ENCODE results near the gene FRAT2.

The FRAT2 gene

DNA sequence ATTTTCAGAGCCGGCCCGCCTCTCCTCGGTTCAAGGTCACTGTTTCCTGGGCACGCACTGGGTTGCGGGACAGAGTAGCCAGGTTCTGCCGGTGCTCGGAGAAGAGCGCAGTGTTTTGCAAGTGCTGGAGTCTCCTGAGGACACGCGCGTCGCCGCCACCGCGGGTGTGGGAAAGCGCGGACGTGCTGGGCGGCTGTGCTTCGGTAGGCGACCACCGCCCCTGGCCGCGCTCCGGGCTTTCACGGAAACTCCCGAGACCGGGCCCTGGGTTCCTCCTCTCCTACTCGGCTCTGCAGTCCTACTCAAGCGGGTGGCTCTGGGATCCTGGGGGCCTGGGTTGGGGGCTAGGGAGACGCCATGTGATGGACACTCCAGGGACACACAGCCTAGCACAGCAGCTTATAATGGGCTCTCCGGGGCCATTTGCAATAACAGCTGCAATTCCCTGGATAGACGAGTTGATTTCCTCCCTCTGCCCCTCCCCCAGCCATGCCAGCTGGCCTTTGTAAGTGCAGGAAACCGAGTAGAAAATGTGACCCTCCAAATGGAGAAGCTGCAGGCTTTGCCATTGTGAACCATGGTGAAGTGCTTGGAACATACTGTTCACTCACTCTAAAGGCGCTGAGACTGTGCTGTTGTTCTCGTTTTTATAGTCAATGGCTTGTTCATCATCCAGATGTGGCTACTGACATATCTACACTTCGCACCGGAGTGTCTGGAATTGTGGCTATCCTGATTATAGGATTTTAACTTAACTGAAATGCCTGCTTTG lies 13.3 kb downstream of the FRAT2 start:
- no peak overlapping the region for H3K27ac ChIP-seq (ENCODE audit: low read depth, low read length)
- peak overlapping the region; percentile 45 for H3K9ac ChIP-seq (ENCODE audit: low read depth, low read length)
- peaks cover 22% of the 10 kb centered on the region for H3K4me1 ChIP-seq (ENCODE audit: insufficient read depth, low read length)
- 46% methylated on average over 38 of the region's 38 CpGs for WGBS
- H3K9me3 ChIP-seq (ENCODE audit: insufficient read depth, low read depth, low read length), result no peaks in the 10 kb centered on the region
- no peaks in the 10 kb centered on the region for H3K36me3 ChIP-seq (ENCODE audit: insufficient read depth, low read length)
- peak overlapping the region; percentile 68 for H3K4me3 ChIP-seq (ENCODE audit: low read length)
- peaks cover 37% of the 10 kb centered on the region for H3K27me3 ChIP-seq (ENCODE audit: insufficient read depth, low read length)

DNA sequence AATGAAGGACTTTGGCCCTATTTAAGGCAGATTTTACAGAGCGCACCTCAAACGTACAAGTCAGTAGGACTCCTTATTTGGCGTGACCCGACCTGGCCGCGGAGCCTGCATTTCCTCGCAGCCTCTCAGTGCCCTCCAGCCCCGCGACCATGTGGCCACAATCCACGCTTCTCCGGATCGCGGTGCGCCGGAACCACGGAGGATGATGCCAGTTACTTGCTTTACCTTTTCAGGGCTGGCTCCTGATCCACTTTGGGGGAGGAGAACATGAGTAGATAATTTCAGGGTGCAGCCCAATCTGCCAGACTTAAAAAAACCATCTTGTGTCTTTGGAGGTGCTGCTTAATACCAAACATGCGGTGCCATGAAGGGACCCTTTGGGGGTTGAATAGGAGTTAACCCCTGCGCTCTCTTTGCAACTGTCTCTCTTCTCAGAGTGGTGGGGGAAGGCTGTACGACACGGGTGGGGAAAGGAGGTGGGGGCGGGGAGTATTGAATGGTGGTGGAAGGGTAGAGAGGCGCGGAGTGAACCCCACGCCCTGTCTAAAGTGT lies 14.0 kb downstream of the FRAT2 start:
- 24% methylated on average over 24 of the region's 24 CpGs for WGBS
- Histone ChIP-seq H3K36me3 (ENCODE audit: insufficient read depth, low read length) (no peaks in the 10 kb centered on the region), H3K27ac (ENCODE audit: low read depth, low read length) (no peak overlapping the region), H3K9ac (ENCODE audit: low read depth, low read length) (peak overlapping the region; percentile 99), H3K4me3 (ENCODE audit: low read length) (peak overlapping the region; percentile 68), H3K27me3 (ENCODE audit: insufficient read depth, low read length) (peaks cover 37% of the 10 kb centered on the region), H3K4me1 (ENCODE audit: insufficient read depth, low read length) (peaks cover 17% of the 10 kb centered on the region), H3K9me3 (ENCODE audit: insufficient read depth, low read depth, low read length) (no peaks in the 10 kb centered on the region)

DNA sequence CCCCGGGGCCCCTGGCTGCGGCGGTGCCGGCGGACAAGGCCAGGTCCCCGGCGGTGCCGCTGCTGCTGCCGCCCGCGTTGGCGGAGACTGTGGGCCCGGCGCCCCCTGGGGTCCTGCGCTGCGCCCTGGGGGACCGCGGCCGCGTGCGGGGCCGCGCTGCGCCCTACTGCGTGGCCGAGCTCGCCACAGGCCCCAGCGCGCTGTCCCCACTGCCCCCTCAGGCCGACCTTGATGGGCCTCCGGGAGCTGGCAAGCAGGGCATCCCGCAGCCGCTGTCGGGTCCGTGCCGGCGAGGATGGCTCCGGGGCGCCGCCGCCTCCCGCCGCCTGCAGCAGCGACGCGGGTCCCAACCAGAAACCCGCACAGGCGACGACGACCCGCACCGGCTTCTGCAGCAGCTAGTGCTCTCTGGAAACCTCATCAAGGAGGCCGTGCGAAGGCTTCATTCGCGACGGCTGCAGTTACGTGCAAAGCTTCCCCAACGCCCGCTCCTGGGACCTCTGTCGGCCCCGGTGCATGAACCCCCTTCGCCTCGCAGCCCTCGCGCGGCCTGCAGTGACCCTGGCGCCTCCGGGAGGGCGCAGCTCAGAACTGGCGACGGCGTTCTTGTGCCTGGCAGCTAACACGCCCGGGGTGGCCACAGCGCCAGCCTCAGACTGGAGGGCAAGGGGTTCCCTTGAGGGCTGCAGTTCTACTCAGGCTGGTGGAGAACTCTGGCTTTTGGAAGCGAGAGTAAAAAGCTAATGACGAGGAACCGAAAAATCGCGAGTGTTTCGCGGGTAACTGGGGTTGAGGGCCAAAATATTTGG lies 14.7 kb downstream of the FRAT2 start:
- Histone ChIP-seq H3K4me3 (ENCODE audit: low read length) (peak overlapping the region; percentile 68), H3K36me3 (ENCODE audit: insufficient read depth, low read length) (no peaks in the 10 kb centered on the region), H3K9me3 (ENCODE audit: insufficient read depth, low read depth, low read length) (no peaks in the 10 kb centered on the region), H3K27me3 (ENCODE audit: insufficient read depth, low read length) (peaks cover 37% of the 10 kb centered on the region), H3K27ac (ENCODE audit: low read depth, low read length) (no peak overlapping the region), H3K4me1 (ENCODE audit: insufficient read depth, low read length) (peaks cover 17% of the 10 kb centered on the region), H3K9ac (ENCODE audit: low read depth, low read length) (peak overlapping the region; percentile 99)
- WGBS, result under 1% methylated on average over 83 of the region's 83 CpGs

DNA sequence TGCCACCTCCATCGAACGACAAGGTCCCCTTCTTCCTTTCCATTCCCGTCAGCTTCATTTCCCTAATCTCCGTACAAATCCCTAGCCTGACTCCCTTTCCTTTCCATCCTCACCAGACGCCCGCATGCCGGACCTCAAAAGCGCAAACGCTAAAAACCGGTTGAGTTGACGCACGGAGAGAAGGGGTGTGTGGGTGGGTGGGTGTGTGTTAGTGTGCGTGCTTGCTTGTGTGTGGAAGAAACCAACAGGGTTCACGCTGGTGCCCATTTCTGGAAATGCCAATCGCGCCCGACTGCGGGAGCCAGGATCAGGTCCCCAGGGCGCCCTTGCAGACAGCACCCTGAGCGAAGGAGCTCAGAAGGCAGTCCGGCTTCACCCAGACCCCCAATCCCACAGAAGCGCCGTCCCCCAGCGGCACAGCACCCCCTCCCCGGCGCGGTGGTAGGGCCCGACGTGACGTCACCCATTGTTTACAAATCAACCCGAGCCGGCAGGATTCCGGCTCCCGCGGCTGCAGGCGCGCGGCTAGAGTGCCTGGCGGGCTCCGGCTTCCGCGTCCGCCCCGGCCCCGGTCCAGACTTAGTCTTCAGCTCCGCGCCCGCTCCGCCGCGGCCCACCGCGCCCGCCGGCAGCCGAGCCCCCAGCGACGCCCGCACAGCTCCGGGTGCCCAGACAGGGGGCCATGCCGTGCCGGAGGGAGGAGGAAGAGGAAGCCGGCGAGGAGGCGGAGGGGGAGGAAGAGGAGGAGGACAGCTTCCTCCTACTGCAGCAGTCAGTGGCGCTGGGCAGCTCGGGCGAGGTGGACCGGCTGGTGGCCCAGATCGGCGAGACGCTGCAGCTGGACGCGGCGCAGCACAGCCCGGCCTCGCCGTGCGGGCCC lies 15.5 kb downstream of the FRAT2 start, which contains the start of gene FRAT1:
Gene FRAT1, plus strand, starts transcription at position 500 of the 880 bp plus-strand sequence. Its CDS starts 183 bp downstream, at position 683.
- no peaks in the 10 kb centered on the region for H3K36me3 ChIP-seq (ENCODE audit: insufficient read depth, low read length)
- H3K27me3 ChIP-seq (ENCODE audit: insufficient read depth, low read length), result peaks cover 37% of the 10 kb centered on the region
- H3K4me3 ChIP-seq (ENCODE audit: low read length), result peak within 1 kb of the TSS; percentile 68
- WGBS, result under 1% methylated on average over 79 of the region's 79 CpGs
- peaks cover 17% of the 10 kb centered on the region for H3K4me1 ChIP-seq (ENCODE audit: insufficient read depth, low read length)
- no peaks in the 10 kb centered on the region for H3K9me3 ChIP-seq (ENCODE audit: insufficient read depth, low read depth, low read length)
- H3K27ac ChIP-seq (ENCODE audit: low read depth, low read length), result peak within 1 kb of the TSS; percentile 99
- peak within 1 kb of the TSS; percentile 99 for H3K9ac ChIP-seq (ENCODE audit: low read depth, low read length)

DNA sequence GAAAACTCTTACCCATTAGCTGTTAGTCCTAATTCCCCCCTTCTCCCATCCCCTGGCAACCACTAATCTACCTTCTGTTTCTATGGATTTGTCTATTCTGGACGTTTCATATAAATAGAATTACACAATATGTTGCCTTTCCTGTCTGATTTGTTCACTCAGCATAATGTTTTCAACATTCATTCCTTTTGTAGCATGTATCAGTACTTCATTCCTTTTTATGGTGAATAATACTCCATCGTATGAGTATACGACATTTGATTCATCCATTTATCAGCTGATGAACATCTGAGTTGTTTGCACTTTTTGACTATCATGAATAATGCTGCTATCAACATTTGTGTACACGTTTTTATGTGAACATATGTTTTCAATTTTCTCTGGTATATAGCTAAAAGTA lies 19.9 kb downstream of the FRAT2 start:
- peaks cover 8% of the 10 kb centered on the region for H3K27me3 ChIP-seq (ENCODE audit: insufficient read depth, low read length)
- no peaks in the 10 kb centered on the region for H3K4me1 ChIP-seq (ENCODE audit: insufficient read depth, low read length)
- WGBS, result 96% methylated on average over 3 of the region's 4 CpGs
- no peak overlapping the region for H3K27ac ChIP-seq (ENCODE audit: low read depth, low read length)
- no peaks in the 10 kb centered on the region for H3K9me3 ChIP-seq (ENCODE audit: insufficient read depth, low read depth, low read length)
- no peaks in the 10 kb centered on the region for H3K36me3 ChIP-seq (ENCODE audit: insufficient read depth, low read length)
- H3K9ac ChIP-seq (ENCODE audit: low read depth, low read length), result no peak overlapping the region
- H3K4me3 ChIP-seq (ENCODE audit: low read length), result no peak overlapping the region

DNA sequence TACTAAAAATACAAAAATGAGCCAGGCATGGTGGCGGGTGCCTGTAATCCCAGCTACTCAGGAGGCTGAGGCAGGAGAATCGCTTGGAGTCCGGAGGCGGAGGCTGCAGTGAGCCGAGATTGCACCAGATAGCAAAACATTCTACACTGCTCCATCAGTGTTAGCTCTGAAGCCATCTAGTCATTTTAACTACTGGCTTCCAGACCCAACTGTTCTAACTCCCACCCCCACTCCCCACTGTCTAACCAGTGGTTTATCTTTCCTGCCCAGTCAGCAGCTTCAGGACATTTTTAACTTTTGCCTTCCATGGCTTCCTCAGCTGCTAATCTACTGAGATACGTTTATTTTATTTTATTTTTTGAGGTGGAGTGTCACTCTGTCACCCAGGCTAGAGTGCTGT lies 21.6 kb downstream of the FRAT2 start:
- Histone ChIP-seq H3K4me3 (ENCODE audit: low read length) (no peak overlapping the region), H3K27me3 (ENCODE audit: insufficient read depth, low read length) (peaks cover 5% of the 10 kb centered on the region), H3K4me1 (ENCODE audit: insufficient read depth, low read length) (no peaks in the 10 kb centered on the region), H3K9ac (ENCODE audit: low read depth, low read length) (no peak overlapping the region), H3K9me3 (ENCODE audit: insufficient read depth, low read depth, low read length) (no peaks in the 10 kb centered on the region), H3K27ac (ENCODE audit: low read depth, low read length) (no peak overlapping the region), H3K36me3 (ENCODE audit: insufficient read depth, low read length) (no peaks in the 10 kb centered on the region)
- 88% methylated on average over 6 of the region's 6 CpGs for WGBS

DNA sequence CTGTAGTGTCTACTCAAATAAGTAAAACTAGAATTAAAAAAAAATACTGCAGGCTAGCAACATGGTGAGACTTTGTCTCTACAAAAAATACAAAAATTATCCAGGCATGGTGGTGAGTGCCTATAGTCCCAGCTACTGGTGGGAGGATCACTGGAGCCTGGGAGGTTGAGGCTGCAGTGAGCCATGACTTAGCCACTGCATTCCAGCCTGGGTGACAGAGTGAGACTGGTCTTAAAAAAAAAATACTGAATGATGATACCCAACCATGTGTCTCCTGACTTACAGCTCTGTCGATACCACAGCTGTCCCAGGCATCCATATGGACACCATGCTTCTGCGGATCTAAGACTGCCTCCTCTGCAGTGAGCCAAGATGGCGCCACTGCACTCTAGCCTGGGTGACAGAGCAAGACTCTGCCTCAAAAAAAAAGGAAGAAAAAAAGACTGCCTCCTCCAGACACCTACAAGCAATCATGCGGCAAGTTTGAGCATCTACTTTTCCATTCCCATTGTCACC lies 23.4 kb downstream of the FRAT2 start:
- WGBS, result 90% methylated on average over 4 of the region's 4 CpGs
- H3K27me3 ChIP-seq (ENCODE audit: insufficient read depth, low read length), result no peaks in the 10 kb centered on the region
- H3K4me1 ChIP-seq (ENCODE audit: insufficient read depth, low read length), result no peaks in the 10 kb centered on the region

DNA sequence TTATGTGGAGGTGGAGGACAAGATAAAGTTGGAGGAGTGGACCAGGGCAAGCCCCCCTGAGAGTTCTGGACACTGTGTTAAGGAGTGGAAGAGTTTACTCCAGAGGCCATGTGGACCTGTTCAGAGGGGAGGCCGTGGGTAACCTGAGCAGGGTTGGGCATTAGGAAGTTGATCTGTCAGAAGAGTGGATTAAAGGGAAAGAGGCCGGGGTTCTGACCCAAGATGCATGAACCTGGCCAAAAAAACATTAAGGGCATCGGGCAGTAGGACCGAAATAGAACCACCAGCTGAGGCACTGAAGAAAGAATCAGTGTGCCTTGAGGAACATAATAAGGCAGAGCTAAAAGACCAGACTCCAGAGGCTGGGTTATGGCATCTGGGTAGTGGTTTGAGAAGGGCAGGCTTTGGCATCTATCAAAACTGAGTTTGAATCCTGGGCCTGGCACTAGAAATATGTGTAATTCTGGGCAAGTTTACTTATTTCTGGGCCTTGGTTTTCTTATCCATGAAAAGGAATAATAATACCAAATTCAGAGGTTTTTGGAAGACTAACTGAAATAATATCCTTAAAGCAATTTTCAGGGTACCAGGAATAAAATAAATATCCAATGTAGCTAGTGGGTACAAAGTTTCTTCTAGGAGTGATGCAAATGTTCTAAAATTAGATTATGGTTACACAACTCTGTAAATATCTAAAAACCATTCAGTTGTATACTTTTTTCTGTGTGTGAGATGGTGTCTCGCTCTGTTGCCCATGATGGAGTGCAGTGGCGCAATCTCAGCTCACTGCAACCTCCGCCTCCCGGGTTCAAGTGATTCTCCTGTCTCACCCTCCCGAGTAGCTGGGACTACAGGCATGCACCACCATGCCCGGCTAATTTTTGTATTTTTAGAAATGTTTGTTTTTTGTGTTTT lies 26.4 kb downstream of the FRAT2 start:
- Histone ChIP-seq H3K27me3 (ENCODE audit: insufficient read depth, low read length) (no peaks in the 10 kb centered on the region), H3K4me1 (ENCODE audit: insufficient read depth, low read length) (no peaks in the 10 kb centered on the region), H3K27ac (ENCODE audit: low read depth, low read length) (no peak overlapping the region), H3K9ac (ENCODE audit: low read depth, low read length) (no peak overlapping the region), H3K36me3 (ENCODE audit: insufficient read depth, low read length) (no peaks in the 10 kb centered on the region), H3K9me3 (ENCODE audit: insufficient read depth, low read depth, low read length) (no peaks in the 10 kb centered on the region), H3K4me3 (ENCODE audit: low read length) (no peak overlapping the region)
- WGBS, result 84% methylated on average over 10 of the region's 10 CpGs

More for the DNA sequence above, 23.4 kb downstream of the FRAT2 start:
- no peak overlapping the region for H3K4me3 ChIP-seq (ENCODE audit: low read length)
- H3K27ac ChIP-seq (ENCODE audit: low read depth, low read length), result no peak overlapping the region
- no peak overlapping the region for H3K9ac ChIP-seq (ENCODE audit: low read depth, low read length)
- H3K36me3 ChIP-seq (ENCODE audit: insufficient read depth, low read length), result no peaks in the 10 kb centered on the region
- no peaks in the 10 kb centered on the region for H3K9me3 ChIP-seq (ENCODE audit: insufficient read depth, low read depth, low read length)

DNA sequence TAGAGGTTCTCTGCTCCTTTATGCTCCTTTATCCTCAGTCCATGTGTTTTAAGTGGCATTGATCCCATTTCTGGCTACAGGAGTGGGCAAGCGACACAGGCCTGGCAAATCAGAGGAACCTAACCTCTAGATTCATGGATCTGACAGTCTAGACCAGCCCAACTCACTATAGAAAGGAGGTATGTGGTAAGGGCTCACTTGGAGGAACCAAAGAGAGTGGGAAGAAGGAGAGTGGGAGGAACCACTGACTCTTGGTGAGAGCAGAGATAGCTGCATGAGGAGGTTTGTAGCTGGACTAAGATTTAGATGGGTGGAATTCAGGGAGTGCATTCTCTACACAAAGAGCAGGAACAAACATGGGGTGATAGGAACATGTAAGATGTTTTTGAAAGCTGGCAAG lies 27.1 kb downstream of the FRAT2 start:
- 94% methylated on average over 1 of the region's 1 CpG for WGBS
- Histone ChIP-seq H3K36me3 (ENCODE audit: insufficient read depth, low read length) (no peaks in the 10 kb centered on the region), H3K27me3 (ENCODE audit: insufficient read depth, low read length) (no peaks in the 10 kb centered on the region), H3K4me1 (ENCODE audit: insufficient read depth, low read length) (no peaks in the 10 kb centered on the region), H3K9ac (ENCODE audit: low read depth, low read length) (no peak overlapping the region), H3K4me3 (ENCODE audit: low read length) (no peak overlapping the region), H3K9me3 (ENCODE audit: insufficient read depth, low read depth, low read length) (no peaks in the 10 kb centered on the region), H3K27ac (ENCODE audit: low read depth, low read length) (no peak overlapping the region)
